GM20000 (cell line): Measurements from ENCODE around the gene SERGEF.

Experiments used
- DNase-seq: peaks from one replicate; pipeline ENCODE4 v3.0.0; 2012; ENCODE audit warnings: low spot score
- CTCF ChIP-seq: IDR thresholded peaks from 2 replicates; pipeline ENCODE4 v1.5.1; 2012; ENCODE audit warnings: mild to moderate bottlenecking, control low read depth; ENCODE audit errors: extremely low read depth, missing control alignments

SERGEF gene

GRCh38 chr11:17776212-17776875 is 236.5 kb downstream of the SERGEF start:
- no peak for TF ChIP-seq CTCF
- DNase-seq = no peak

DNA sequence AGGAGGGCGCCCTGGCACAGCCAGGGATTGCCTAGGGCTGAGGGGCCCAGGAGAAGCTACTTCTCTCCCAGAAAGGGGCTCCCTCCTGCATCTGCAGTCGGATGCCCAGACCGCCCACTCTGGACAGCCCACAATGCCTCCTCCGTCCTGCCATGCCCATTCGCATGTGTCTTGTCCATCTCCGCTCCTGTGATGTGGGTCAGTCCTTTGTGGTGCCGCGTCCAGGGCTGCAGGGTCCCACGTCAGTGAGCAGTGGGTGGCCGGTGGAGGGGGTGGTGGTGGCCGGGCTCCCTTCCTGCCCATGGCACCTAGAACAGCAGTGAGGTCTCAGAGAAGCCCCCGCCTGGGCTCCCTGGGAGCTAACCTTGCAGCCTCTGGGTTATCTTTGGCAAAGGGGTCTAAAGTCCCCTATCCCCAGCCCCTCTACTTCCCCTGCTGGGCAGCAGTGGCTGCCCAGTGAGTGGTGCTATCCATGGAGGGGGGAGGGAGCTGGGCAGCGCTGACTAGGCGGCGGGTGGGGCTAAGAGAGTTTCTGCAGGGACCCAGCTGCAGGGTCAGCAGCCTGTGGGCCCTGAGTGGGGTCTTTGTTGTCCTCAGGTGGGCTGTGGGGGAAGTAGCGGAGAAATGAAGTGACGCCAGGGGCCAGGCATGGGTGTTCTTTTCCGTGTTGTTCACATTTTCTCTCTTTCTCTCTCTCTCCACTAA is 237.2 kb downstream of the SERGEF start:
- no peak for DNase-seq
- TF ChIP-seq CTCF = no peak

DNA sequence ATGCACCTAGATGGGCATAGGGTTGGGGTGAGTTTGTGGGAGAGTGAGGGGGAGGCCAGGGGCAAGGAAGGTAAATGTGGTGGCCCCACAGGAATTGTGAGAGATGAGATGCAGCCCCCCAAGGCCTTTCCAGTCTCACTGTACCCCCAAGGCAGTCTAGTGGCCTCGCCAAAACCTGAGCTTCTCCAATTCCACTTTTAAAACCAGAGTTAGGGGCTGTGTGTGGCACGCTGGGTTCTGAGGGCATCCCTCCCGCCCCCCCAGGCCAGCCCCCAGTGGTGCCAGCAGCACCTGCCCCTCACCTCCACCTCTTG is 237.9 kb downstream of the SERGEF start:
- no peak for TF ChIP-seq CTCF
- no peak for DNase-seq

DNA sequence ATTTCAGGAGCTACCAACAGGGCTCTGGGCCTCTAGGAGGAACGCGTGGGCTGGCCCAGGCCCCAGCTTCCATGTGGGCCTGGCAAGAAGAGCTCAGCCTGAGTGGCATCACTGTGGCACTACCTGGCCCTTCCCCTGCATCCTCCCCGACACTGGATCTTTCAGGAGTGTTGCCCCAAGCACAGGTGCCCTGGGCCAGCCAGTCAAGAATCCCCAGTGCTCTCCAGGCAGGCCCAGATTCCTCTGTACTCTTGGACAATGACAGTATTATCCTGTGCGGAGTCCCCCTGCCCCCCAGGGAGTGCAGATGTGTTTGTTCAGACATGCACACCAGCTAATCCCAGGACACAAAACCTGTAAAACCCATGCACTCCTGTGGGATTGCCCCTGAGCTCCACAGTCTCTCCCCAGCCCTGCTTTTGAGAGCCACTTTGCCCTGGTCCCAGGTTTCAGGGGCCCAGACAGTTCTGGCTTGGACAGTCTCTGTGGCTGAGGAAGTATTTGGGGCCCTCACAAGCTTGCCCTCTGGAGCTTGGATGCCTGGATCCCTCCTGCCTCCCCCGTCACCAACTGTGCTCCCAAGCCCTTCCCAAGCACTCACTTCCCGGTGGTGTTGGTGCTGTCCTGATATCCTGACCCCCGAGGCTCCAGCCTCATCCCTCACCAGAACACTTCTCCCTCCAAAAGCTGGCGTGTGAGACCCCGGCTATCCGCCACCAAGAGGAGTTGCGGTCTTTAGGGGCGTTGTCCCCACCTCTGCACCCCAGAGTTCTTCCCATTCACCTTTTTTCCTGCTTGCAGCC is 238.4 kb downstream of the SERGEF start:
- no peak for TF ChIP-seq CTCF
- no peak for DNase-seq

DNA sequence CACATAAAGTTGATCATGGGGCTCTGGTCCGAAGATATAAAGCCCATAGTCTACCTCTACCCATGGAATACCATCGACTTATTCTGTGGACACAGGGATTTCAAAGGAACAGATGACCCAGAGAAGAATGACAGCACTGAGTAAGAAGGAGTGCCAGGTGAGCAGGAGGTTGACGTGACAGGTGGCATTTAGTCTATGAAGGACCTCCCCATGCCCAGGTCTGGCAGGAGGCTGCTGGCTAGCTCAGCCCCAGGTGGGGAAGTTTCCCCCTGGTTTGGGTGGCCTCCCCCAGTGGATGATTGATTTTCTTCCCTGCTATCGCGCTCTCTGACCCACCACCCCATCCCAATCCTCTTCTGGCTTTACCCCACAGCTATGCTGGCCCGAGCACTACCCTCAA is 239.2 kb downstream of the SERGEF start:
- TF ChIP-seq CTCF = no peak
- no peak for DNase-seq

- no peak for DNase-seq
- no peak for TF ChIP-seq CTCF
These were observed 239.9 kb downstream of the SERGEF start for GRCh38 chr11:17772704-17773600.
